T-cell (primary cell): Measurements from ENCODE around the gene FOXP1. TPM values are rescaled to one million over a fixed set of nuclear protein-coding genes. Genes with fewer than 3 reads are reported as not detected.

Experiments
- ATAC-seq, 4 experiments: fragments of 200-7000 bp in 3 of 4; fragments of 150-1000 bp in 1 of 4; cut with Tn5 transposase; replicated peaks in 1 of 4; 1 replicate in 3 of 4; 2 replicates in 1 of 4; pipeline ENCODE4 v1.10.0; 2021; ENCODE audit warnings: moderate library complexity in 3 of 4, mild to moderate bottlenecking in 2 of 4, moderate number of reproducible peaks in 1 of 4
- CTCF ChIA-PET, 2 donors: fragments of 300-600 bp; sonication (Branson Sonifier 250); formaldehyde crosslinking; loops; one replicate each; lab custom pipeline; 2022; ENCODE audit warnings: antibody characterized with exemption in 2 of 2; lab: Charles Lee
- POLR2A ChIA-PET, 2 donors: fragments of 300-600 bp; sonication (Branson Sonifier 250); formaldehyde crosslinking; loops; one replicate each; lab custom pipeline; 2022; ENCODE audit warnings: antibody characterized with exemption in 2 of 2; lab: Charles Lee
- DNase-seq, 35 experiments: peaks; one replicate each; pipeline versions ENCODE4 v3.0.0 to v3.0.0-alpha.2; 2013 to 2023
- H3K27ac ChIP-seq: one replicate; pipeline ENCODE4 v1.5.1; 2013; ENCODE audit warnings: low read length
- H3K27me3 ChIP-seq, 2 experiments: replicated peaks in 1 of 2; 1 replicate in 1 of 2; 2 replicates in 1 of 2; pipeline versions ENCODE4 v1.6.1 to v1.7.0; 2013; ENCODE audit warnings: low read length in 1 of 2, mixed read lengths in 1 of 2; ENCODE audit not compliant: control insufficient read depth in 2 of 2, insufficient read depth in 2 of 2; ENCODE audit errors: extremely low read depth in 1 of 2
- H3K36me3 ChIP-seq, 2 donors: 1 replicate in 1 of 2; 2 replicates in 1 of 2; pipeline versions ENCODE4 v1.6.1 to v1.7.0; 2013; ENCODE audit warnings: low read length in 1 of 2; ENCODE audit not compliant: control insufficient read depth in 2 of 2, insufficient read depth in 1 of 2; ENCODE audit errors: extremely low read depth in 1 of 2
- H3K4me1 ChIP-seq, 2 experiments: 1 replicate in 1 of 2; 2 replicates in 1 of 2; pipeline versions ENCODE4 v1.6.1 to v1.7.0; 2013; ENCODE audit warnings: low read length in 2 of 2, mixed read lengths in 1 of 2; ENCODE audit not compliant: insufficient read depth in 2 of 2, control insufficient read depth in 1 of 2; ENCODE audit errors: extremely low read depth in 1 of 2
- H3K4me3 ChIP-seq, 2 donors: 1 replicate in 1 of 2; 2 replicates in 1 of 2; pipeline versions ENCODE4 v1.5.1 to v1.7.0; 2013; ENCODE audit warnings: mild to moderate bottlenecking in 2 of 2, low read length in 1 of 2, moderate library complexity in 1 of 2; ENCODE audit not compliant: control insufficient read depth in 1 of 2; ENCODE audit errors: extremely low read depth in 1 of 2
- H3K9me3 ChIP-seq: 2 replicates; pipeline ENCODE4 v1.7.0; 2013
- H3K27ac Mint-ChIP-seq, 2 donors: one replicate each; pipeline ENCODE4 v1.8.0; 2020 to 2021; ENCODE audit warnings: mild to moderate bottlenecking in 2 of 2, mixed read lengths in 2 of 2
- H3K27me3 Mint-ChIP-seq, 2 donors: one replicate each; pipeline ENCODE4 v1.8.0; 2021 to 2022; ENCODE audit warnings: mixed read lengths in 2 of 2
- H3K36me3 Mint-ChIP-seq: one replicate; pipeline ENCODE4 v1.8.0; 2021; ENCODE audit warnings: mixed read lengths
- H3K4me1 Mint-ChIP-seq, 3 donors: one replicate each; pipeline ENCODE4 v1.8.0; 2020 to 2022; ENCODE audit warnings: mixed read lengths in 3 of 3, mild to moderate bottlenecking in 1 of 3
- H3K4me3 Mint-ChIP-seq, 3 donors: one replicate each; pipeline ENCODE4 v1.8.0; 2020 to 2022; ENCODE audit warnings: mild to moderate bottlenecking in 3 of 3, mixed read lengths in 3 of 3, moderate library complexity in 3 of 3
- H3K9me3 Mint-ChIP-seq, 3 donors: one replicate each; pipeline ENCODE4 v1.8.0; 2020 to 2022; ENCODE audit warnings: mixed read lengths in 3 of 3
- WGBS: methylation state at CpG from one replicate; pipeline ENCODE4 v1.1.5; 2013; ENCODE audit warnings: missing lambda C conversion rate; ENCODE audit not compliant: insufficient coverage; 5-methylcytosine and 5-hydroxymethylcytosine counted together
- total RNA-seq, 35 experiments: library from RNA in 6 of 35; stranded (reverse) in 6 of 35; fragments of 120-200 nt in 1 of 35; gene quantifications; one replicate each; pipeline versions ENCODE4 v1.2.1 to v1.2.4 and lab custom pipeline; 2013 to 2026

FOXP1 gene
- total RNA-seq, 5 donors from 2014 or later (not counting 1 experiment from before 2014, with no cell fraction given), result 258 to 586 (median 290) TPM

DNA sequence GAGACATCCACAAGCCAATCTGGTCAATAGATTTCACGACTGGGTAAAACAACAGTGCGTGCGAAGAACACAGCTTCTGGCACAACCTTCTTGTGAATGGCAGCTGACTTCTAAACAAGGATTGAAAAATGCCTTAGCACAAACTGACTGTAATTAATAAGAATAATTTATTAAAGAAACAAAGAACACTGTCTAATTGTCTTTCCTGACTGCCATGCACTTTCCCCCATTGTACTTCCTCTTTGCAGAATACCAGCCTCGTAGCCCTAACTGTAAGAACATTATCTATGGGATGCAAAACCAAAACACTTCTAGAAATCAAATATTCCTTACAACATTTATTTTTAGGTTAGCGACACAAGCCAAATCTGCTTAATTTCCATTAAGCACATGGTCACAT is 6.5 kb downstream of the FOXP1 start:
- ATAC-seq (no peak), DNase-seq (no peak)
- peaks cover 22 to 27% (median 26%) of the 10 kb centered on the region in 3 donors for H3K4me1 Mint-ChIP-seq
- POLR2A ChIA-PET, result interaction anchor here in 1 of 2 donors (0.6 kb wide), 1 partner anchor 164 kb away, joined by 4 read pairs; no protein-coding TSS in a partner anchor
- Histone ChIP-seq H3K27ac (no peak overlapping the region), H3K4me3 (no peak overlapping the region), H3K4me1 (peaks cover 3 to 10% of the 10 kb centered on the region in 2 experiments), H3K9me3 (no peaks in the 10 kb centered on the region), H3K36me3 (no peaks in the 10 kb centered on the region), H3K27me3 (peaks cover 0 to 5% of the 10 kb centered on the region in 2 experiments)
- 93% methylated on average over 3 of the region's 5 CpGs for WGBS
- no peak overlapping the region for H3K4me3 Mint-ChIP-seq
- H3K36me3 Mint-ChIP-seq, result peaks cover 3% of the 10 kb centered on the region
- H3K27me3 Mint-ChIP-seq, result no peaks in the 10 kb centered on the region
- no peak overlapping the region for H3K27ac Mint-ChIP-seq
- CTCF ChIA-PET, result no interaction called here
- H3K9me3 Mint-ChIP-seq, result no peaks in the 10 kb centered on the region

DNA sequence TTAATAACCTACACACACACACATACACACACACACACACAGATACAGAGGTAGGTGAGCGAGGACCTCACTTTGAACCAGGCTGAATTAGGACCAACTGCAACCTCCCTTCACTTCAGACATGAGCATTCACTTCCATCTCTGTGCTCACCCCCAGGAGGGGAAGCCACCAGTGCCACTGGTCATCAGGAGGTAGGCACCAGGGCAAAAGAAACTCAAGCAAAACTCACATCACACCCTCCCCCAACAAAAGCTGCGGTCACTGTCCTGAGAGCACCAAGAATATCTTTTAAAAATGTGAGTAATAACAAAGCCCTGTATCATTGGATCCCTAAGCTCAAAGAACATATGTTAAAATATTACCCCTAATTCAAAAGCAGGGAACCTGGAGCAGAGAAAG is 8.1 kb downstream of the FOXP1 start:
- Histone ChIP-seq H3K27me3 (no peaks in the 10 kb centered on the region), H3K4me1 (no peaks in the 10 kb centered on the region), H3K27ac (no peak overlapping the region), H3K4me3 (no peak overlapping the region), H3K9me3 (no peaks in the 10 kb centered on the region), H3K36me3 (no peaks in the 10 kb centered on the region)
- ChIA-PET CTCF (interaction anchor here in 1 of 2 donors (0.6 kb wide), 1 partner anchor 67 kb away, joined by 3 read pairs; no protein-coding TSS in a partner anchor), POLR2A (no interaction called here)
- H3K4me1 Mint-ChIP-seq, result peaks cover 14 to 20% (median 16%) of the 10 kb centered on the region in 3 donors
- DNase-seq, result no peak
- no peaks in the 10 kb centered on the region for H3K9me3 Mint-ChIP-seq
- no CpG with 5 or more reads among the region's 2 CpGs for WGBS
- H3K27me3 Mint-ChIP-seq, result no peaks in the 10 kb centered on the region
- H3K4me3 Mint-ChIP-seq, result no peak overlapping the region
- H3K27ac Mint-ChIP-seq, result no peak overlapping the region
- H3K36me3 Mint-ChIP-seq, result peaks cover 3% of the 10 kb centered on the region
- ATAC-seq, result no peak

DNA sequence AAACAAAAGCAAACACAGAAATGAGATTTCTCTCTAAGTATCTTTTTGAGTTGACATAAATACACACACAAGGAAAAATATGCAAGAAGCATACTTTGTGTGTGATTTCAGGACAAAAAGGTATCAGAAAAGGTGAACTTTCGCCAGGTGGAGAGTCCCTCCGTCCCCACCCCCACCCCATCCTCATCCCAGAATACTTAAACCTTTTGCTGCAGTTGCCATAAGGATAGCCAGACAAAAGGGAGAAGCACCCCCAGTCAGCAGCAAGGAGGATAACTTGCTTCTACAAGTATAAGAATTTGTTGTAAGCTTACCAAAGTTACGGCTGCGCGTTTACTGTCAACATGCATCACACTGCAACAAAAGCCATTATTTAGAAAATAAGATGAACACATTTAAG is 10.3 kb downstream of the FOXP1 start:
- no peaks in the 10 kb centered on the region for H3K27me3 ChIP-seq
- ATAC-seq (no peak), DNase-seq (no peak)
- ChIA-PET POLR2A (interaction anchor here (0.5 to 0.6 kb wide), 3 partner anchors 28 to 594 kb away, joined by 3 to 6 read pairs (median 3); no protein-coding TSS in a partner anchor), CTCF (interaction anchor here in 1 of 2 donors (0.9 kb wide), 1 partner anchor 128 kb away, joined by 3 read pairs; no protein-coding TSS in a partner anchor)
- Mint-ChIP-seq H3K9me3 (no peaks in the 10 kb centered on the region), H3K4me1 (peaks cover 5 to 6% (median 6%) of the 10 kb centered on the region in 3 donors), H3K4me3 (no peak overlapping the region), H3K27ac (no peak overlapping the region), H3K27me3 (no peaks in the 10 kb centered on the region), H3K36me3 (peaks cover 5% of the 10 kb centered on the region)
- no CpG with 5 or more reads among the region's 5 CpGs for WGBS
- no peaks in the 10 kb centered on the region for H3K4me1 ChIP-seq
- no peak overlapping the region for H3K27ac ChIP-seq
- no peak overlapping the region for H3K4me3 ChIP-seq
- no peaks in the 10 kb centered on the region for H3K9me3 ChIP-seq
- no peaks in the 10 kb centered on the region for H3K36me3 ChIP-seq

DNA sequence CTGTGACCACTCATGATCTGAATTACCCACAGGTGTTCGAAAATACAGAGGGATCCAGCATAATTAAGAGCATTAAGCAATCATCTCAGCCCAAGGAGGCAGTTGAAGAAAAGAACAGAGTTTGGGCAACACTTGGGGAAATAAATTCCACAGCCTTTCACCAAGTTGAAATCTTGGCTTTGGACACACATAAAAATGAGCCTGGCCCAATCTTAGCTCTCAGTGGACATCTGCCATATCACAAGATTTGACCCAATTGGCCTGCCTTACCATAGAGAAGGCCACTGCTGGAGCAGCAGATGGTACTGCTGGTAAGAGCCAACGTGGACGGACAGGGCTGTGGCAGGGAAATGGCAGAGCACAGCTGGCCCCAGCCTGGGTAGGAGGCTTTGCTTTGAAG is 13.0 kb downstream of the FOXP1 start:
- H3K4me1 Mint-ChIP-seq, result peaks cover 0 to 7% (median 3%) of the 10 kb centered on the region in 3 donors
- ATAC-seq (no peak), DNase-seq (no peak)
- POLR2A ChIA-PET, result no interaction called here
- H3K27me3 ChIP-seq, result no peaks in the 10 kb centered on the region
- 93% methylated on average over 2 of the region's 3 CpGs for WGBS
- H3K27ac Mint-ChIP-seq, result no peak overlapping the region
- CTCF ChIA-PET, result interaction anchor here in 1 of 2 donors (1.0 kb wide), 1 partner anchor 130 kb away, joined by 6 read pairs; no protein-coding TSS in a partner anchor
- no peaks in the 10 kb centered on the region for H3K9me3 ChIP-seq
- peaks cover 24% of the 10 kb centered on the region for H3K36me3 Mint-ChIP-seq
- no peak overlapping the region for H3K27ac ChIP-seq
- H3K4me1 ChIP-seq, result no peaks in the 10 kb centered on the region
- no peak overlapping the region for H3K4me3 Mint-ChIP-seq
- no peak overlapping the region for H3K4me3 ChIP-seq
- H3K36me3 ChIP-seq, result no peaks in the 10 kb centered on the region
- H3K9me3 Mint-ChIP-seq, result no peaks in the 10 kb centered on the region
- H3K27me3 Mint-ChIP-seq, result no peaks in the 10 kb centered on the region

DNA sequence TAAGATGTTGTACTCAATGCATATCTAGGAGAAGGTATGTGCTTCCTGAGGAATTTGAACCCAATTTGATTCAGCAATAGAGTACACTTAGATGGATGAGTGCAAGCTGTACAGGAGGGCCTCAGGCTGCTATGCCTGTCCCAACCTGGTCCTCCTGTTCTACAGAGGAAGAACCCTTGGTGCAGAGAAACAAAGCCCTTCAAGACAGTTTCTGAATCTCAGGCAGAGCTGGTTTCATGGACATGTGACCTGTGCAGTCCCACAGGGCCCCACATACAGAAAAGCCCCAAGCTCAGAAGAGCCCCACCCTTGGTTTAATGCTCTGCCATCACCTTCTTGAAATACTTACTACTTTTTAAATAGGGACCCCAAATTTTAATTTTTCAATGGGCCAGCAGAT is 15.3 kb downstream of the FOXP1 start:
- Mint-ChIP-seq H3K27ac (no peak overlapping the region), H3K9me3 (no peaks in the 10 kb centered on the region), H3K36me3 (peaks cover 24% of the 10 kb centered on the region), H3K4me1 (peaks cover under 1 to 17% (median 3%) of the 10 kb centered on the region in 3 donors), H3K4me3 (no peak overlapping the region), H3K27me3 (no peaks in the 10 kb centered on the region)
- POLR2A ChIA-PET, result no interaction called here
- Histone ChIP-seq H3K9me3 (no peaks in the 10 kb centered on the region), H3K27me3 (no peaks in the 10 kb centered on the region), H3K4me3 (no peak overlapping the region), H3K27ac (no peak overlapping the region), H3K36me3 (peaks cover 0 to 3% of the 10 kb centered on the region in 2 donors), H3K4me1 (no peaks in the 10 kb centered on the region)
- CTCF ChIA-PET, result no interaction called here
- no peak for DNase-seq
- no peak for ATAC-seq

DNA sequence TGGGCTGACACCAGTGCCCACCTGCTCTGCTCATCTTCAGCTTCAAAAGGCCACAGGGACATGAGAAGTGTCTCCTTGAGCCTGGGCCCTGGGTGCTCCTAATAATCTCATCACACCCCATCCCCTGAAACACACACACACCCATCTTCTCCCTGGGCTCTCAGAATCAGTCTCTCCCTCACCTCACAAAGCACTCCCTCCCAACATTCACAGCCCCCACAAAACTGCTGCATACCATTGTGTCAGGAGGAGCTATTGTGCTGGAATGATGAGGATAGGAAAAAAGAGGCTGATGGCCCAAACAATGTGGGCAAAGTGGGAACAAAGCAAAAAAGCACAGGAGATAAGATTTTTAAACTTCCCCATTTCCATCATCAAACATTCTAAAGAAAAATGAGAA is 16.8 kb downstream of the FOXP1 start:
- no peaks in the 10 kb centered on the region for H3K4me1 ChIP-seq
- H3K4me3 Mint-ChIP-seq, result no peak overlapping the region
- no peak overlapping the region for H3K27ac ChIP-seq
- no peak overlapping the region for H3K27ac Mint-ChIP-seq
- ATAC-seq (no peak), DNase-seq (no peak)
- peaks cover 0 to 3% of the 10 kb centered on the region in 2 donors for H3K36me3 ChIP-seq
- no peaks in the 10 kb centered on the region for H3K9me3 Mint-ChIP-seq
- ChIA-PET POLR2A (interaction anchor here in 1 of 2 donors (0.6 kb wide), 1 partner anchor 51 kb away, joined by 3 read pairs; no protein-coding TSS in a partner anchor), CTCF (no interaction called here)
- no peaks in the 10 kb centered on the region for H3K27me3 Mint-ChIP-seq
- H3K36me3 Mint-ChIP-seq, result peaks cover 27% of the 10 kb centered on the region
- H3K4me1 Mint-ChIP-seq, result peaks cover 3 to 18% (median 7%) of the 10 kb centered on the region in 3 donors
- no peak overlapping the region for H3K4me3 ChIP-seq
- no peaks in the 10 kb centered on the region for H3K27me3 ChIP-seq
- H3K9me3 ChIP-seq, result no peaks in the 10 kb centered on the region
